HCT116 (cell line): ENCODE data around the gene SKIC3. TPM values are rescaled to one million over a fixed set of nuclear protein-coding genes. Genes with fewer than 3 reads are reported as not detected.

Source experiments
- ATAC-seq: fragments of 200-7000 bp; cut with Tn5 transposase; 2 replicates; pipeline ENCODE4 v1.9.1; 2020; ENCODE audit warnings: mild to moderate bottlenecking, moderate library complexity
- BruUV-seq: library from RNA; stranded (reverse); fragments of 400-500 nt; replicated peaks from 2 replicates; lab custom pipeline; 2021; lab: Mats Ljungman, UMichigan
- CTCF ChIA-PET: fragments of 300-600 bp; sonication (Branson Sonifier 250); formaldehyde crosslinking; loops from one replicate; lab custom pipeline; 2021; ENCODE audit warnings: antibody characterized with exemption; lab: Charles Lee
- POLR2A ChIA-PET: fragments of 300-600, 350-600 bp; sonication (Branson Sonifier 250); formaldehyde crosslinking; loops from one replicate; lab custom pipeline; 2021; ENCODE audit warnings: antibody characterized with exemption; lab: Charles Lee
- RAD21 ChIA-PET, 2 experiments: fragments of 300-600 bp; sonication (Branson Sonifier 250); formaldehyde crosslinking; loops; one replicate each; lab custom pipeline; 2023; ENCODE audit warnings: low total read pairs in 2 of 2; ENCODE audit not compliant: uncharacterized antibody in 2 of 2, unreplicated experiment in 2 of 2, low non-redundant PET in 1 of 2; lab: Charles Lee
- DNase-seq: peaks from one replicate; pipeline ENCODE4 v3.0.0-alpha.2; 2010; ENCODE audit warnings: low read depth, low spot score
- H2AFZ ChIP-seq: fragments of 200-600 bp; shearing (Covaris generic), sonication (generic); 2 replicates; pipeline ENCODE4 v1.6.1; 2017; ENCODE audit warnings: low read depth, mixed run types, mixed read lengths, antibody characterized with exemption, low read length; ENCODE audit not compliant: poor library complexity, severe bottlenecking
- H3K27ac ChIP-seq: 2 replicates; pipeline ENCODE4 v1.5.1; 2012; ENCODE audit warnings: low read depth, low read length
- H3K27me3 ChIP-seq: fragments of 200-600 bp; sonication (generic); 2 replicates; pipeline ENCODE4 v1.6.1; 2016; ENCODE audit warnings: mixed run types, low read length, mixed read lengths; ENCODE audit not compliant: insufficient read depth
- H3K36me3 ChIP-seq, 2 experiments: fragments of 200-500 bp in 1 of 2; fragments of 200-600 bp in 1 of 2; sonication (Bioruptor generic) in 1 of 2; sonication (generic) in 1 of 2; 2 replicates each; pipeline versions ENCODE4 v1.5.1 to v1.6.1; 2014 to 2016; ENCODE audit warnings: low read length in 2 of 2, inconsistent platforms in 1 of 2, mixed read lengths in 1 of 2, mixed run types in 1 of 2; ENCODE audit not compliant: insufficient read depth in 2 of 2, control insufficient read depth in 1 of 2
- H3K4me1 ChIP-seq, 2 experiments: fragments of 200-600 bp in 1 of 2; sonication (generic) in 1 of 2; 2 replicates each; pipeline versions ENCODE4 v1.5.1 to v1.6.1; 2012 to 2017; ENCODE audit warnings: low read length in 2 of 2, inconsistent platforms in 1 of 2, mild to moderate bottlenecking in 1 of 2, mixed read lengths in 1 of 2, mixed run types in 1 of 2, moderate library complexity in 1 of 2; ENCODE audit not compliant: insufficient read depth in 2 of 2, control insufficient read depth in 1 of 2
- H3K4me2 ChIP-seq: fragments of 200-600 bp; sonication (generic); 2 replicates; pipeline ENCODE4 v1.6.1; 2017; ENCODE audit warnings: mixed run types, low read length, mixed read lengths
- H3K4me3 ChIP-seq, 2 experiments: fragments of 200-600 bp in 1 of 2; sonication (generic) in 1 of 2; replicated peaks in 1 of 2; 2 replicates each; pipeline ENCODE4 v1.5.1; 2011 to 2016; ENCODE audit warnings: low read length in 2 of 2, control low read depth in 1 of 2, low read depth in 1 of 2, mild to moderate bottlenecking in 1 of 2, mixed read lengths in 1 of 2, mixed run types in 1 of 2
- H3K79me2 ChIP-seq: fragments of 200-600 bp; sonication (generic); 2 replicates; pipeline ENCODE4 v1.6.1; 2017; ENCODE audit warnings: mild to moderate bottlenecking, mixed run types, low read length, moderate library complexity, mixed read lengths; ENCODE audit not compliant: insufficient read depth
- H3K9ac ChIP-seq: fragments of 200-600 bp; sonication (generic); 2 replicates; pipeline ENCODE4 v1.6.1; 2016; ENCODE audit warnings: low read length, mixed read lengths
- H3K9me2 ChIP-seq: fragments of 200-600 bp; sonication (generic), shearing (Covaris generic); 2 replicates; pipeline ENCODE4 v1.6.1; 2017; ENCODE audit warnings: mixed run types, mild to moderate bottlenecking, moderate library complexity; ENCODE audit not compliant: insufficient read depth
- H3K9me3 ChIP-seq, 2 experiments: fragments of 200-500 bp in 1 of 2; fragments of 200-600 bp in 1 of 2; sonication (Bioruptor generic) in 1 of 2; sonication (generic) in 1 of 2; 2 replicates each; pipeline ENCODE4 v1.6.1; 2014 to 2017; ENCODE audit warnings: low read length in 2 of 2, mixed read lengths in 2 of 2, inconsistent platforms in 1 of 2, low read depth in 1 of 2, mild to moderate bottlenecking in 1 of 2, mixed run types in 1 of 2, moderate library complexity in 1 of 2; ENCODE audit not compliant: control insufficient read depth in 1 of 2, insufficient read depth in 1 of 2
- H4K20me1 ChIP-seq: fragments of 200-600 bp; sonication (generic), shearing (Covaris generic); 2 replicates; pipeline ENCODE4 v1.6.1; 2017; ENCODE audit warnings: mixed run types, mild to moderate bottlenecking, moderate library complexity; ENCODE audit not compliant: insufficient read depth
- EGR1 ChIP-seq: IDR thresholded peaks from 2 replicates; pipeline ENCODE4 v1.6.1; 2012; ENCODE audit warnings: low read depth
- EZH2 ChIP-seq: fragments of 200-600 bp; sonication (generic); IDR thresholded peaks from 2 replicates; pipeline ENCODE4 v1.6.1; 2017; ENCODE audit warnings: antibody characterized with exemption, mixed run types
- EZH2phosphoT487 ChIP-seq: fragments of 200-600 bp; IDR thresholded peaks from 2 replicates; pipeline ENCODE4 v1.6.1; 2018; ENCODE audit warnings: antibody characterized with exemption, borderline replicate concordance
- FOSL1 ChIP-seq: IDR thresholded peaks from 2 replicates; pipeline ENCODE4 v1.6.1; 2012; ENCODE audit warnings: low read depth
- JUND ChIP-seq: IDR thresholded peaks from 2 replicates; pipeline ENCODE4 v1.6.1; 2012
- POLR2A ChIP-seq: IDR thresholded peaks from 2 replicates; pipeline ENCODE4 v1.7.0; 2011; ENCODE audit warnings: borderline replicate concordance; ENCODE audit not compliant: insufficient read depth, insufficient read length; ENCODE audit errors: extremely low read depth
- RAD21 ChIP-seq: IDR thresholded peaks from 2 replicates; pipeline ENCODE4 v1.6.1; 2012; ENCODE audit warnings: low read depth, mild to moderate bottlenecking
- SIN3A ChIP-seq: IDR thresholded peaks from 2 replicates; pipeline ENCODE4 v1.6.1; 2012; ENCODE audit warnings: low read depth
- SP1 ChIP-seq: IDR thresholded peaks from 2 replicates; pipeline ENCODE4 v1.6.1; 2012; ENCODE audit warnings: low read depth
- TCF7L2 ChIP-seq: IDR thresholded peaks from 2 replicates; pipeline ENCODE4 v1.7.0; 2011; ENCODE audit warnings: borderline replicate concordance, inconsistent platforms; ENCODE audit not compliant: insufficient read depth, insufficient read length; ENCODE audit errors: extremely low read depth
- YY1 ChIP-seq: IDR thresholded peaks from 2 replicates; pipeline ENCODE4 v1.6.1; 2011; ENCODE audit warnings: low read length, low read depth, moderate library complexity, mild to moderate bottlenecking; ENCODE audit not compliant: insufficient replicate concordance; ENCODE audit errors: extremely low read depth
- ZNF274 ChIP-seq: fragments of 200-500 bp; sonication (Bioruptor generic); IDR thresholded peaks from 2 replicates; pipeline ENCODE4 v1.6.1; 2014; ENCODE audit warnings: mild to moderate bottlenecking, low read depth, low read length, inconsistent platforms
- intact Hi-C: fragments of 100-400 bp; cut with micrococcal nuclease; formaldehyde crosslinking; loops from 2 replicates; pipeline ENCODE4 v1.10.0; 2022
- total RNA-seq: library from RNA; stranded (reverse); gene quantifications from one replicate; pipeline ENCODE4 v1.2.1, GENCODE V29; 2021; ENCODE audit not compliant: unreplicated experiment
- TF ChIP-seq, protein P1 (sequence below), 3 experiments: fragments of 200-600 bp in 1 of 3; sonication (generic) in 1 of 3; IDR thresholded peaks in 2 of 3; conservative IDR thresholded peaks in 1 of 3; 2 replicates each; pipeline ENCODE4 v1.5.1; 2012 to 2017; ENCODE audit warnings: low read depth in 2 of 3, low read length in 2 of 3, antibody characterized with exemption in 1 of 3, borderline replicate concordance in 1 of 3, control low read depth in 1 of 3, mild to moderate bottlenecking in 1 of 3, mixed read lengths in 1 of 3, mixed run types in 1 of 3, moderate library complexity in 1 of 3; ENCODE audit not compliant: insufficient read depth in 1 of 3
- TF ChIP-seq, protein P2 (sequence below): IDR thresholded peaks from 2 replicates; pipeline ENCODE4 v1.6.1; 2012

Gene SKIC3
- total RNA-seq, 1 experiment from 2014 or later: 35.1 TPM

DNA sequence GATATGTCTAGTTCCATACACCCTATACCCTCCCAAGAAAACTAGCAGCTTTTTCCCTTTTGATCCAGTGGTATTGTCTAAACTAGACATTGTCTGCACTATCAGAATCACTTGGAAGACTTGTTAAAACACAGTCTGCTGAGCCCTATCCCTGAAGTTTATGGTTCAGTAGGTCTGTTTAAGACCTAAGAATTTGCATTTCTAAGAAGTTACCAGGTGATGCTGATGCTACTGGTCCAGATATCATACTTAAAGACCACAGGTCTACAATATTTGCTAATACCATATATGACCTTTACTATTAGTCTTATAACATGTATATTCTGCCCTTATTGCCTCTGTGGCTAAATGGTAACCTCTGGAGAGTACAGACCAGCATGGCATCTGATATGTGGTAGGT, 23.3 kb downstream of the SKIC3 start:
- peaks cover 8 to 10% of the 10 kb centered on the region in 2 experiments; a peak in 3 of 4 replicates for H3K36me3 ChIP-seq
- POLR2A ChIA-PET: no interaction called here

GRCh38 chr5:95530416-95530815, 24.4 kb downstream of the SKIC3 start:
- Histone ChIP-seq H3K4me2 (no peak overlapping the region), H2AFZ (no peak overlapping the region), H3K4me1 (no peaks in the 10 kb centered on the region), H3K27me3 (no peaks in the 10 kb centered on the region), H3K79me2 (0 out of 2 replicates have a peak, but pooled peaks cover 4% of the 10 kb centered on the region), H4K20me1 (no peaks in the 10 kb centered on the region), H3K27ac (no peak overlapping the region), H3K9ac (no peak overlapping the region), H3K9me2 (no peaks in the 10 kb centered on the region), H3K9me3 (no peaks in the 10 kb centered on the region), H3K36me3 (peaks cover 6 to 10% of the 10 kb centered on the region in 2 experiments; a peak in 3 of 4 replicates), H3K4me3 (no peak overlapping the region)
- RAD21 ChIA-PET: no interaction called here
- CTCF ChIA-PET: no interaction called here
- POLR2A ChIA-PET: no interaction called here
- no peak for ATAC-seq
- DNase-seq: no peak
- intact Hi-C loops: no loop called here
- BruUV-seq: no TSS peak
- TF ChIP-seq RAD21: no peak
- TF ChIP-seq POLR2A: no peak
- no peak for TF ChIP-seq EGR1
- TF ChIP-seq SIN3A: no peak
- TF ChIP-seq YY1: no peak
- TF ChIP-seq, protein P1, sequence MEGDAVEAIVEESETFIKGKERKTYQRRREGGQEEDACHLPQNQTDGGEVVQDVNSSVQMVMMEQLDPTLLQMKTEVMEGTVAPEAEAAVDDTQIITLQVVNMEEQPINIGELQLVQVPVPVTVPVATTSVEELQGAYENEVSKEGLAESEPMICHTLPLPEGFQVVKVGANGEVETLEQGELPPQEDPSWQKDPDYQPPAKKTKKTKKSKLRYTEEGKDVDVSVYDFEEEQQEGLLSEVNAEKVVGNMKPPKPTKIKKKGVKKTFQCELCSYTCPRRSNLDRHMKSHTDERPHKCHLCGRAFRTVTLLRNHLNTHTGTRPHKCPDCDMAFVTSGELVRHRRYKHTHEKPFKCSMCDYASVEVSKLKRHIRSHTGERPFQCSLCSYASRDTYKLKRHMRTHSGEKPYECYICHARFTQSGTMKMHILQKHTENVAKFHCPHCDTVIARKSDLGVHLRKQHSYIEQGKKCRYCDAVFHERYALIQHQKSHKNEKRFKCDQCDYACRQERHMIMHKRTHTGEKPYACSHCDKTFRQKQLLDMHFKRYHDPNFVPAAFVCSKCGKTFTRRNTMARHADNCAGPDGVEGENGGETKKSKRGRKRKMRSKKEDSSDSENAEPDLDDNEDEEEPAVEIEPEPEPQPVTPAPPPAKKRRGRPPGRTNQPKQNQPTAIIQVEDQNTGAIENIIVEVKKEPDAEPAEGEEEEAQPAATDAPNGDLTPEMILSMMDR (IDR thresholded peaks at IDR 0.05 in 2 of 3, conservative IDR thresholded peaks at IDR 0.05 in 1 of 3; ENCODE audit: borderline replicate concordance in 1 of 3, insufficient read depth in 1 of 3, low read depth in 2 of 3, low read length in 2 of 3): no peak
- no peak for TF ChIP-seq TCF7L2
- TF ChIP-seq EZH2: no peak
- TF ChIP-seq ZNF274: no peak

More for the DNA sequence above, 23.3 kb downstream of the SKIC3 start:
- intact Hi-C loops: no loop called here
- no peaks in the 10 kb centered on the region for H4K20me1 ChIP-seq
- no peak for ATAC-seq
- H2AFZ ChIP-seq: no peak overlapping the region
- no peak overlapping the region for H3K4me3 ChIP-seq
- no peaks in the 10 kb centered on the region for H3K4me1 ChIP-seq
- H3K27me3 ChIP-seq: no peaks in the 10 kb centered on the region
- H3K27ac ChIP-seq: no peak overlapping the region
- DNase-seq: no peak
- H3K4me2 ChIP-seq: no peak overlapping the region
- H3K9me3 ChIP-seq: no peaks in the 10 kb centered on the region
- BruUV-seq: no TSS peak
- ChIA-PET RAD21 (no interaction called here), CTCF (no interaction called here)
- H3K9ac ChIP-seq: no peak overlapping the region
- H3K79me2 ChIP-seq: 0 out of 2 replicates have a peak, but pooled peaks cover 4% of the 10 kb centered on the region
- TF ChIP-seq, protein P1 (IDR thresholded peaks at IDR 0.05 in 2 of 3, conservative IDR thresholded peaks at IDR 0.05 in 1 of 3; ENCODE audit: borderline replicate concordance in 1 of 3, insufficient read depth in 1 of 3, low read depth in 2 of 3, low read length in 2 of 3): no peak
- TF ChIP-seq ZNF274: no peak
- no peak for TF ChIP-seq EZH2phosphoT487
- no peak for TF ChIP-seq EZH2
- TF ChIP-seq JUND: no peak
- no peak for TF ChIP-seq FOSL1
- TF ChIP-seq, protein P2, sequence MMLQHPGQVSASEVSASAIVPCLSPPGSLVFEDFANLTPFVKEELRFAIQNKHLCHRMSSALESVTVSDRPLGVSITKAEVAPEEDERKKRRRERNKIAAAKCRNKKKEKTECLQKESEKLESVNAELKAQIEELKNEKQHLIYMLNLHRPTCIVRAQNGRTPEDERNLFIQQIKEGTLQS: no peak
- TF ChIP-seq SP1: no peak
- H3K9me2 ChIP-seq: no peaks in the 10 kb centered on the region
